Renal cortical epithelial cell (primary cell): Measurements from ENCODE around the gene MICAL2. TPM values are rescaled to one million over a fixed set of nuclear protein-coding genes. Genes with fewer than 3 reads are reported as not detected.

Experiments used
- DNase-seq: peaks from one replicate; pipeline ENCODE4 v3.0.0-alpha.2; 2011; ENCODE audit warnings: low read depth
- total RNA-seq: library from RNA; depleted of rRNA; stranded (reverse); fragments of >200 nt; gene quantifications from 2 replicates; pipeline ENCODE4 v1.2.3, GENCODE V29; 2014

The MICAL2 gene
- total RNA-seq, 1 donor from 2014 or later, result 266 TPM

DNA sequence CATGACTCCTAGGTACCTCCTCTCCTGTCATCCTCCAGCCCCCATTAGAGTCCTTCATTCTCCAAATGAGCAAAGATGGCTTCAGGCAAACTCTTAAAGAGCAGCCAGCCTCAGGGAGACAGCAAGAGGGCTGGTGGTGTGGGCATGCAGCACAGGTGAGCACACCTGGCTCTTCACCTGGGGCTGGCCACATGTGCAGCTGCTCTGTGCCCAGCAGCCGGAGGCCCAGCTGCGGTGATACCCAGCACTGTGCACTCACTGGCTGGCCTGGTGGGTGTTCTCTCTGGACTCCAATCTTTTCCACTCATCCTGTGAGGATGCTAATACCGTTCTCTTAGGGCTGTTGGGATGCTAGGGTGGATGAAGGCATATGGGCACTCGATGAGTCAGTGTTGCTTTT lies 160.9 kb downstream of the MICAL2 start:
- DNase-seq, result no peak

- no peak for DNase-seq
Observed at GRCh38 chr11:12271826-12272366, 161.5 kb downstream of the MICAL2 start.

GRCh38 chr11:12272821-12273617 lies 162.6 kb downstream of the MICAL2 start:
- DNase-seq, result peak; percentile 54

DNA sequence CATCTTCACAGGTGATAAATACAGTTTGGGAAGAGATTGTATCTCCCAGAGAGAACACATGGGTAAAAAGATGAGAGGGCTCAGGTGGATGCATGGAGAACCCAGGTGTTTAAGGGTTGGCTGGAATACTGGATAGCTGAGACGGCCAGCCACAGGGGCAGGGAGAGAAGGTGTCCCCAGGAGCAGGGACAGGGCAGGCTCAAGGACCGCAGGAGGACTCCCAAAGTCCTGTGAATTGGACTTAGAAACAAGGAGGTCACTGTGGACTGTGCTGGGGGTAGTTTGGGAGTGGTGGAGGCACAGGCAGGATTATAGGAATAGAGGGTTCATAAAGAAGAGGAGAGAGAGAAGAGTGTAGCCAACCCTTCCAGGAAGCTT lies 163.2 kb downstream of the MICAL2 start:
- no peak for DNase-seq

- DNase-seq, result no peak
Observed at GRCh38 chr11:12274056-12274455, 163.7 kb downstream of the MICAL2 start.

- no peak for DNase-seq
Observed at GRCh38 chr11:12274558-12275197, 164.3 kb downstream of the MICAL2 start.

DNA sequence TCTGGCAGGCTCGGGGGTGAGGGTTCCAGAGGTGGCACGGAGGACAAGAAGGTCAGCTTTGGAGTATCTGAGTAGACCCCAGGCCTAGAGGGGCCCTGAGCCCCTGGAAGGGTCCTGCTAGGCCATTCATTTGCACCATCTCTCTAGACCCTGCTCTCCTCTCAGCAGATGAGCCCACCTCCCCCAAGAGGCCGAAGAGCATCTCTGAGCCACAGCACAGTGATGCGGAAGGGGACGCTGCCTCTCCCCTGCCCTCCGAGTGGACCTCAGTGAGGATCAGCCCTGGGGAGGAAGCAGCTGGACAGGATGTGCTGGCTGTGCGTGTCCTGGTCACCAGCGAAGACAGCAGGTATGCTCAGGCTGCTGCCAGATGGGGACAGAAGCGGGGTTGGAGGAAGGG lies 165.4 kb downstream of the MICAL2 start:
- no peak for DNase-seq

DNA sequence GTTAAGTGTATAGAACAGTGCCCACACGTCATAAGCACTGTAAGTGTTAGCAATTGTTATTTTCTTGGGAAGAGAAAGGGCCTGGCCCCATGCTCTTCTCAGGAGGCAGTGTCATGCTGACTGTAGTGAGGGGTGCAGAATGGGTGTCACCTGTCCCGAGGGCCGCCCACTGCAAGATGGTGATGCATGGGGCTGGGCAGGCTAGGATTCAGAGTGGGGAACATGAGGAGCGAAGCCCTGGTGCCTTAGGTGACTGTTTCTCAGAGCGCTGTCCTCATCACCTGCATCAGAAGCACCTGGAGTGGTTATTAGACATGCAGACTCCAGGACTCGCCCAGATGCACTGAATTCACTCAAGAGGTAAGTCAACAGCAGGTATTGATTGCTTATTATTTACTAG lies 166.0 kb downstream of the MICAL2 start:
- no peak for DNase-seq

DNA sequence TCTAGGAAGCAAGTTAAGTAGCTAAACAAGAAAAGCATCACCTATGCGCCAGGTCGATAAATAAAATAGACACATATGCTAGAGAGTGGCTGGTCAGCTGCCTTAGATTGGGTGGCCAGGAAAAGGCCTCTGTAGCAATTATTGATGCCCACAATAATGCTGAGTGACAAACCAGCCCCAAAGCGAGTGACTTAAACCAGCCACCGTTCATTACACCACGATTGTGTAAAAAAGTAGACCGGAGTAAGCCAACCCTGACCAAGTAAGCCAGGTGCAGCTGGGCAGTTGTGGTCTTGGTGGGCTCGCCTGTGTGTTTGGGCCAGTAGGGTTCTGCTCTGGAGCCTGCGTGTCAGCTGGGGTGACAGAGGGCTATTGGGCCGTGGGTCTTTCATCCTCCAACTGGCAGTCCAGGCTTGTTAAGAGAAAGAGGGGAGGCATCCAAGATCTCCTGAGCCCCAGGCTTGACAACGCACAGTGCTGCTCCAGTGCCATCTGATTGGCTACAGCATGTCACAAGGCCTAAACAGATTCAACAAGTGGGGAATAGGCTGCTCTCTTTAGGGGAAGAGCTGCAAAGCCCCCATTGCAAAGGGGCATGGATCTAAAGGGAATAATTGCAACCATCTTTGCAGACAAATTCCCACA lies 166.6 kb downstream of the MICAL2 start:
- no peak for DNase-seq

- no peak for DNase-seq
Observed at GRCh38 chr11:12278766-12279671, 168.6 kb downstream of the MICAL2 start.

GRCh38 chr11:12279672-12280108 lies 169.3 kb downstream of the MICAL2 start:
- no peak for DNase-seq

GRCh38 chr11:12280199-12280837 lies 169.9 kb downstream of the MICAL2 start:
- no peak for DNase-seq

DNA sequence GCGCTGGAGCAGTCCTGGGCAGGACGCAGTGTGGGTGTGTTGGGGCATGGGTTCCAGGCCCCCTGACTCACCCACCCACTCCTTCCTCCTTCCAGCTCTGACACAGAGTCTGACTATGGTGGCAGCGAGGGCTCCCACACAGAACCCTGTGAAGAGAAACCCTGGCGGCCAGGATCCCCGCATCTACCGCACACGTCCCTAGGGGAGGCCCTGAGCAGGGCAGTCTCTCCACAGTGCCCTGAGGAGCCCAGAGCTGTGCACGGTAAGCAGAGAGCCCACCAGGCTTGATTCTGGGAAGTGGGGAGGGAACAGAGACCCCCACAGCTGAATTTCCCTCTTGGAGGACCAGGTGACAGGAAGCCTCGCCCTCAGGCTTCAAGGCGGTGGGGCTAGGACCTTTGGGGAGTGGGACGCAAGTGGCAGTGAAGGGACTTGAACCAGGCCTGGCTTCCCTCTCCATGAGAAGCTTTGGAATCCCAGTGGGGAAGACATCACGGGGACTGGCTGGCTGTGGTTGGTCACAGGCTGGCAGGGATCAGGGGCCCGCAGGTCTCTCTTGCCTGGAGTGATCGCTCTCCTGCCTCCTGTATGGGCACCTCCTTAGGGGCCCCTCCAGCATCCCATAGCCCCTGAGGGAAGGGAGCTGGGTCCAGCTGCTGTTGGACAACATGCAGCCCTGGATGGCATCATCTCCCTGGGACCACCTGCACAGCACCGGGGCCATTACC lies 170.6 kb downstream of the MICAL2 start:
- DNase-seq, result no peak

- peak; percentile 64 for DNase-seq
Observed at GRCh38 chr11:12281571-12282478, 171.4 kb downstream of the MICAL2 start.

DNA sequence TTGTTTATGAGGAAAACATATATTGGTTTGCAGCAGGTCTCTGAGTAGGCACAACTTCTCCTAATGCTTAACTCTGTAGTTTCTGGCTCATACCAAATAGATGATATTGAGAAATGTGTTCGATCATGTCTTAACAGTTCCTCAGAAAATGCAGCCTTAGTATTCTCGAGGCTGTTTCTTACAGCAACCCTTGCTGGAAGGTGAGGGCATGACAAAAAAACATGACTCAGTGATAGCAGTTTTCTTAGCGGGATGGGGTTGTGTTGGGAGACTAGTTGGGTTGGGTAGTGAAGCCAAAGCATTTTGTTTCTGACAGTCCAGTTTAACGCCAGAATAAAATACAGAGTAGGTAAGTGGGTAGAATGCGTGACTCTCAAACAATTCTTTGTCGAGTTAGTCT lies 172.3 kb downstream of the MICAL2 start:
- DNase-seq, result no peak

DNA sequence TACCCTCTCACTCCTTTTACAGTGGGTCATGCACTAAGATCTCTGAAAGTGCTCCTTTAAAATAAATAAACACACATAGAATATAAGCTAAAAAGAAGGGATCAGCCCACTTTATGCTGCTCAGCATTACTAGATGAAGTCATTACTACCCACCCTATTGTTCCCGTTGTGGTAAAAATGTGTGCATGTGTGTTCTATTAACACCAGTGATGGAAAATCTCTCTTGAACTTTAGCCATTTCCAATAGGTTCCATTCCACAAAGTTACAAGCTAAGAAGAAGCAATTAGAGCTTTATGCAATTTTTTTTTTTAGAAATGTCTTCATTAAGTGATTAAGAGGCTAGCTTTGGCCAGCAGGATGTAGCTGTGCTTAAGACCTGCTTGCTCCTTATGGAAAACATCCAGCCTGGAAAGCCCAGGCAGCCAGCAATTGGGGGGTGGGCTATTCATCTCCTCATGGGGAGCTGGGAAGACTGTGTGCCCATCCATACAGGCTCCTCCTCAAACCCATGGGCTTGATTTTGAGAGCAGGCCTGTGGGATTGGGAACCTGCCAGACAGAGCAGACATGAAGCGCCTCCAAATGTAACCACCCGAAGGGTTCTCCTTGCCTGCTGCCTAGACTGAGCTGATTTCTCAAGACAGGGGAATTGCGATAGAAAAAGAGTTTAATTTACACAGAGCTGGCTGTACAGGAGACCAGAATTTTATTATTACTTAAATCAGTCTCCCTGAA lies 174.1 kb downstream of the MICAL2 start:
- DNase-seq, result no peak

- DNase-seq, result peak; percentile 56
Observed at GRCh38 chr11:12285106-12285505, 174.7 kb downstream of the MICAL2 start.

DNA sequence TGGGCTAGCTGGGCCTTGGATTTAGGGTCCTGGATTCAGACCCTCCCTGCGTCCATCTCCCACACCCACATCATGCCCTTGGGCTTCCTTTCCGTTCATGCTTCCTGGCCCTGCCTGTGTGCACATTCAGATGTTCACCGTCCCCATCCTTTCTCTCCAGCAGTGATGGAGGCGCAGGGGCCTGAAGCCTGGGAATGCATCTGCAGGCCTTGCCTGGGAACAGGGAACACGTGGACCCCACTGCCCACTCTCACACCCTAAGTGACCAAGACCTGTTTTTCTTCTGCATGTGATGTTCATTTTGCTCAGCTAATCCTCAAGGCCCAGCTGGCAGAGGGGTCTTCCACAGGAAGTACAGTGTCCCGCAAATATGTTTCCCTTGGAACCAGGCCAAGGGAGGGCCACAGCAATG lies 175.4 kb downstream of the MICAL2 start:
- no peak for DNase-seq

DNA sequence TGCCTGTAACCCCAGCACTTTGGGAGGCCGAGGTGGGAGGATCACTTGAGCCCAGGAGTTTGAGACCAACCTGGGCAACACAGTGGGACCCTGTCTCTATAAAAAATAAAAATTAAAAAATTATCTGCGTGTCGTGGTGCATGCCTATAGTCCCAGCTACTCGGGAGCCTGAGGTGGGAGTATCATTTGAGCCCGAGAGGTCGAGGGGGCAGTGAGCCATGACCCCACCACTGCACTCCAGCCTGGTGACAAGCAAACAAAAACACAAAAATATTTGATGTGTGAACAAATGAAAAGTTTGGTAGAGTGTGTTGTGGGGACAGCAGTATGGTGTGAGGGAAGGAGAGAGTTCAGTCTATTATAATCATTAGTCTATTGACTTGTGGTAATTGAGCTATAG lies 176.2 kb downstream of the MICAL2 start:
- no peak for DNase-seq
